T-helper 1 cell treated with Interleukin-12 subunit alpha and Interleukin-12 subunit beta and Interleukin-4 antibody, amounts not matched to agents 30 μg/mL and 1 μg/mL, for 36 hours (primary cell): ENCODE results near the gene METTL22.

Experiments
- H3K27ac Mint-ChIP-seq: one replicate; pipeline ENCODE4 v1.8.0; 2021; ENCODE audit warnings: mild to moderate bottlenecking, mixed read lengths
- H3K27me3 Mint-ChIP-seq: one replicate; pipeline ENCODE4 v1.8.0; 2021; ENCODE audit warnings: low read depth, mixed read lengths
- H3K36me3 Mint-ChIP-seq: one replicate; pipeline ENCODE4 v1.8.0; 2021; ENCODE audit warnings: low read depth, mixed read lengths
- H3K4me1 Mint-ChIP-seq: one replicate; pipeline ENCODE4 v1.8.0; 2021; ENCODE audit warnings: low read depth, mixed read lengths
- H3K4me3 Mint-ChIP-seq: one replicate; pipeline ENCODE4 v1.8.0; 2021; ENCODE audit warnings: mild to moderate bottlenecking, moderate library complexity, mixed read lengths
- H3K9me3 Mint-ChIP-seq: one replicate; pipeline ENCODE4 v1.8.0; 2021; ENCODE audit warnings: mixed read lengths

Gene METTL22

GRCh38 chr16:8588682-8589056, 32.8 kb upstream of the METTL22 start:
- Mint-ChIP-seq H3K27me3 (peaks cover 23% of the 10 kb centered on the region), H3K4me1 (no peaks in the 10 kb centered on the region), H3K36me3 (no peaks in the 10 kb centered on the region), H3K9me3 (no peaks in the 10 kb centered on the region), H3K4me3 (no peak overlapping the region), H3K27ac (no peak overlapping the region)

- no peaks in the 10 kb centered on the region for H3K9me3 Mint-ChIP-seq
- no peak overlapping the region for H3K27ac Mint-ChIP-seq
- H3K4me1 Mint-ChIP-seq, result no peaks in the 10 kb centered on the region
- no peaks in the 10 kb centered on the region for H3K36me3 Mint-ChIP-seq
- peaks cover 23% of the 10 kb centered on the region for H3K27me3 Mint-ChIP-seq
- H3K4me3 Mint-ChIP-seq, result no peak overlapping the region
Observed at GRCh38 chr16:8589057-8589899, 32.2 kb upstream of the METTL22 start.

- H3K4me3 Mint-ChIP-seq, result no peak within 1 kb of the TSS
- H3K27ac Mint-ChIP-seq, result no peak within 1 kb of the TSS
- no peaks in the 10 kb centered on the region for H3K36me3 Mint-ChIP-seq
Observed at GRCh38 chr16:8589900-8590688, 31.4 kb upstream of the METTL22 start, which contains the start of gene TMEM114. TMEM114 (minus strand) TSS chr16:8590511; CDS start chr16:8589838, 673 bp downstream.

GRCh38 chr16:8590811-8591210, 30.7 kb upstream of the METTL22 start:
- Mint-ChIP-seq H3K27ac (no peak overlapping the region), H3K4me1 (no peaks in the 10 kb centered on the region), H3K27me3 (peaks cover 23% of the 10 kb centered on the region), H3K4me3 (no peak overlapping the region), H3K36me3 (no peaks in the 10 kb centered on the region), H3K9me3 (no peaks in the 10 kb centered on the region)

More at GRCh38 chr16:8589900-8590688, 31.4 kb upstream of the METTL22 start, which contains the start of gene TMEM114:
- peaks cover 23% of the 10 kb centered on the region for H3K27me3 Mint-ChIP-seq
- H3K4me1 Mint-ChIP-seq, result no peaks in the 10 kb centered on the region
- no peaks in the 10 kb centered on the region for H3K9me3 Mint-ChIP-seq

- H3K36me3 Mint-ChIP-seq, result no peaks in the 10 kb centered on the region
- no peaks in the 10 kb centered on the region for H3K9me3 Mint-ChIP-seq
- H3K4me3 Mint-ChIP-seq, result no peak overlapping the region
- no peaks in the 10 kb centered on the region for H3K4me1 Mint-ChIP-seq
- H3K27ac Mint-ChIP-seq, result no peak overlapping the region
- peaks cover 23% of the 10 kb centered on the region for H3K27me3 Mint-ChIP-seq
Observed at GRCh38 chr16:8591451-8591850, 30.0 kb upstream of the METTL22 start.

- H3K4me1 Mint-ChIP-seq, result no peaks in the 10 kb centered on the region
- H3K27me3 Mint-ChIP-seq, result peaks cover 2% of the 10 kb centered on the region
- no peaks in the 10 kb centered on the region for H3K9me3 Mint-ChIP-seq
Observed at GRCh38 chr16:8594149-8594666, 27.3 kb upstream of the METTL22 start.

GRCh38 chr16:8595783-8596182, 25.7 kb upstream of the METTL22 start:
- H3K9me3 Mint-ChIP-seq, result no peaks in the 10 kb centered on the region
- no peak overlapping the region for H3K4me3 Mint-ChIP-seq
- H3K36me3 Mint-ChIP-seq, result no peaks in the 10 kb centered on the region
- H3K4me1 Mint-ChIP-seq, result no peaks in the 10 kb centered on the region
- no peaks in the 10 kb centered on the region for H3K27me3 Mint-ChIP-seq
- no peak overlapping the region for H3K27ac Mint-ChIP-seq

More at GRCh38 chr16:8594149-8594666, 27.3 kb upstream of the METTL22 start:
- Mint-ChIP-seq H3K36me3 (no peaks in the 10 kb centered on the region), H3K4me3 (no peak overlapping the region), H3K27ac (no peak overlapping the region)

- Mint-ChIP-seq H3K36me3 (no peaks in the 10 kb centered on the region), H3K27me3 (no peaks in the 10 kb centered on the region), H3K4me1 (no peaks in the 10 kb centered on the region), H3K9me3 (no peaks in the 10 kb centered on the region), H3K4me3 (no peak overlapping the region), H3K27ac (no peak overlapping the region)
Observed at GRCh38 chr16:8596581-8596980, 24.9 kb upstream of the METTL22 start.

- Mint-ChIP-seq H3K27ac (no peak overlapping the region), H3K4me1 (no peaks in the 10 kb centered on the region), H3K9me3 (no peaks in the 10 kb centered on the region), H3K4me3 (no peak overlapping the region), H3K36me3 (no peaks in the 10 kb centered on the region), H3K27me3 (peaks cover 8% of the 10 kb centered on the region)
Observed at GRCh38 chr16:8600144-8600775, 21.2 kb upstream of the METTL22 start.

GRCh38 chr16:8605554-8605953, 15.9 kb upstream of the METTL22 start:
- no peak overlapping the region for H3K27ac Mint-ChIP-seq
- no peaks in the 10 kb centered on the region for H3K36me3 Mint-ChIP-seq
- H3K9me3 Mint-ChIP-seq, result no peaks in the 10 kb centered on the region
- H3K4me3 Mint-ChIP-seq, result no peak overlapping the region
- H3K4me1 Mint-ChIP-seq, result no peaks in the 10 kb centered on the region
- peaks cover 22% of the 10 kb centered on the region for H3K27me3 Mint-ChIP-seq

GRCh38 chr16:8607214-8607613, 14.3 kb upstream of the METTL22 start:
- H3K4me3 Mint-ChIP-seq, result no peak overlapping the region
- no peaks in the 10 kb centered on the region for H3K9me3 Mint-ChIP-seq
- H3K4me1 Mint-ChIP-seq, result no peaks in the 10 kb centered on the region
- H3K36me3 Mint-ChIP-seq, result no peaks in the 10 kb centered on the region
- H3K27me3 Mint-ChIP-seq, result peaks cover 26% of the 10 kb centered on the region
- no peak overlapping the region for H3K27ac Mint-ChIP-seq

- no peaks in the 10 kb centered on the region for H3K9me3 Mint-ChIP-seq
- no peaks in the 10 kb centered on the region for H3K4me1 Mint-ChIP-seq
- no peaks in the 10 kb centered on the region for H3K36me3 Mint-ChIP-seq
- H3K27ac Mint-ChIP-seq, result no peak overlapping the region
- H3K4me3 Mint-ChIP-seq, result no peak overlapping the region
- peaks cover 31% of the 10 kb centered on the region for H3K27me3 Mint-ChIP-seq
Observed at GRCh38 chr16:8611122-8611521, 10.4 kb upstream of the METTL22 start.

GRCh38 chr16:8611886-8612600, 9.5 kb upstream of the METTL22 start:
- Mint-ChIP-seq H3K9me3 (no peaks in the 10 kb centered on the region), H3K36me3 (no peaks in the 10 kb centered on the region), H3K4me3 (no peak overlapping the region), H3K4me1 (no peaks in the 10 kb centered on the region), H3K27ac (no peak overlapping the region), H3K27me3 (peaks cover 29% of the 10 kb centered on the region)
